Measurements from ENCODE around the gene KCNH1. TPM values are rescaled to one million over a fixed set of nuclear protein-coding genes. Genes with fewer than 3 reads are reported as not detected.
A peak's percentile ranks its signal among the peaks of the same experiment; 100 is the strongest.

Gene KCNH1
- total RNA-seq, 1 experiment from 2014 or later, result 1.6 TPM

- no peak for DNase-seq (ENCODE audit: low read depth)
Observed at GRCh38 chr1:210920258-210920657, 213.7 kb downstream of the KCNH1 start.

GRCh38 chr1:210918893-210919292 is 215.1 kb downstream of the KCNH1 start:
- no peak for DNase-seq (ENCODE audit: low read depth)

GRCh38 chr1:210917560-210918169 is 216.3 kb downstream of the KCNH1 start:
- no peak for DNase-seq (ENCODE audit: low read depth)

- DNase-seq (ENCODE audit: low read depth), result no peak
Observed at GRCh38 chr1:210916548-210916947, 217.4 kb downstream of the KCNH1 start.

GRCh38 chr1:210915890-210916507 is 217.9 kb downstream of the KCNH1 start:
- no peak for DNase-seq (ENCODE audit: low read depth)

GRCh38 chr1:210912752-210913151 is 221.2 kb downstream of the KCNH1 start:
- no peak for DNase-seq (ENCODE audit: low read depth)

GRCh38 chr1:210910020-210910575 is 223.8 kb downstream of the KCNH1 start:
- no peak for DNase-seq (ENCODE audit: low read depth)

GRCh38 chr1:210908791-210909190 is 225.2 kb downstream of the KCNH1 start:
- DNase-seq (ENCODE audit: low read depth), result no peak

- no peak for DNase-seq (ENCODE audit: low read depth)
Observed at GRCh38 chr1:210908257-210908656, 225.7 kb downstream of the KCNH1 start.

- no peak for DNase-seq (ENCODE audit: low read depth)
Observed at GRCh38 chr1:210907251-210907805, 226.6 kb downstream of the KCNH1 start.

GRCh38 chr1:210905944-210906453 is 227.9 kb downstream of the KCNH1 start:
- no peak for DNase-seq (ENCODE audit: low read depth)

GRCh38 chr1:210905365-210905904 is 228.5 kb downstream of the KCNH1 start:
- DNase-seq (ENCODE audit: low read depth), result no peak

GRCh38 chr1:210901981-210902770 is 231.8 kb downstream of the KCNH1 start:
- peak; percentile 22 for DNase-seq (ENCODE audit: low read depth)

- DNase-seq (ENCODE audit: low read depth), result no peak
Observed at GRCh38 chr1:210900820-210901219, 233.1 kb downstream of the KCNH1 start.

- no peak for DNase-seq (ENCODE audit: low read depth)
Observed at GRCh38 chr1:210900079-210900478, 233.9 kb downstream of the KCNH1 start.

GRCh38 chr1:210899676-210900075 is 234.3 kb downstream of the KCNH1 start:
- no peak for DNase-seq (ENCODE audit: low read depth)

- DNase-seq (ENCODE audit: low read depth), result no peak
Observed at GRCh38 chr1:210898473-210898872, 235.5 kb downstream of the KCNH1 start.

- peak; percentile 86 for DNase-seq (ENCODE audit: low read depth)
Observed at GRCh38 chr1:210883821-210884220, 250.1 kb downstream of the KCNH1 start.

- peak; percentile 77 for DNase-seq (ENCODE audit: low read depth)
Observed at GRCh38 chr1:210882414-210883221, 251.3 kb downstream of the KCNH1 start.

- DNase-seq (ENCODE audit: low read depth), result no peak
Observed at GRCh38 chr1:210878564-210878963, 255.4 kb downstream of the KCNH1 start.

- no peak for DNase-seq (ENCODE audit: low read depth)
Observed at GRCh38 chr1:210876275-210876674, 257.7 kb downstream of the KCNH1 start.
